ENCODE results near the gene PTPN4. TPM values are rescaled to one million over a fixed set of nuclear protein-coding genes. Genes with fewer than 3 reads are reported as not detected.

The PTPN4 gene
- total and polyA plus RNA-seq, 9 donors, result 3.4 to 45.7 (median 35.2) TPM

DNA sequence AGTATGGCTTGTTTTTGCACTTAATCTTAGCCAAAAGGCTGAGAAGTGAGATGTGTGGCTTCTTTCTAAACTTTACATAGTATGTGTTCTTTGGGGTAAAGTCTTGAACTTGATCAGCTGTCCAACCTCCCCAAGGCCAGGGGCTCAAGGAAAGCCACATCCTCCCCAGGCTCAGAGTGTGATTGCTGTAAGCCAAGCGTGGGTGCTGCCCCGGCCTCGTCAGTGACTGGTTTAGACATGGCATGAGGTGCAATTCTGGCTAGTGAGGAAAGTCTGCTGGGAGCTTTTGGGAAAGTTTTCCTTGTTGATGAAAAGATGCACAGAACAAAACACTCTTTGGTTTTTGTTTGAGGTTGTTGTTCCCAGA, 40.5 kb upstream of the PTPN4 start:
- Histone ChIP-seq H3K9me3 (no peaks in the 10 kb centered on the region), H3K36me3 (no peaks in the 10 kb centered on the region), H3K4me1 (ENCODE audit: insufficient read depth) (no peaks in the 10 kb centered on the region), H3K27ac (no peak overlapping the region), H3K4me3 (no peak overlapping the region), H3K27me3 (no peaks in the 10 kb centered on the region)
- intact Hi-C loops (cut with DNase I), result no loop called here
- DNase-seq, result no peak
- 87 to 94% (median 87%) methylated on average over 3 of the region's 3 CpGs for WGBS, 3 donors
- TF ChIP-seq EP300 (IDR thresholded peaks at IDR 0.05) (no peak), POLR2A (IDR thresholded peaks at IDR 0.05) (no peak)
- TF ChIP-seq, protein P1, sequence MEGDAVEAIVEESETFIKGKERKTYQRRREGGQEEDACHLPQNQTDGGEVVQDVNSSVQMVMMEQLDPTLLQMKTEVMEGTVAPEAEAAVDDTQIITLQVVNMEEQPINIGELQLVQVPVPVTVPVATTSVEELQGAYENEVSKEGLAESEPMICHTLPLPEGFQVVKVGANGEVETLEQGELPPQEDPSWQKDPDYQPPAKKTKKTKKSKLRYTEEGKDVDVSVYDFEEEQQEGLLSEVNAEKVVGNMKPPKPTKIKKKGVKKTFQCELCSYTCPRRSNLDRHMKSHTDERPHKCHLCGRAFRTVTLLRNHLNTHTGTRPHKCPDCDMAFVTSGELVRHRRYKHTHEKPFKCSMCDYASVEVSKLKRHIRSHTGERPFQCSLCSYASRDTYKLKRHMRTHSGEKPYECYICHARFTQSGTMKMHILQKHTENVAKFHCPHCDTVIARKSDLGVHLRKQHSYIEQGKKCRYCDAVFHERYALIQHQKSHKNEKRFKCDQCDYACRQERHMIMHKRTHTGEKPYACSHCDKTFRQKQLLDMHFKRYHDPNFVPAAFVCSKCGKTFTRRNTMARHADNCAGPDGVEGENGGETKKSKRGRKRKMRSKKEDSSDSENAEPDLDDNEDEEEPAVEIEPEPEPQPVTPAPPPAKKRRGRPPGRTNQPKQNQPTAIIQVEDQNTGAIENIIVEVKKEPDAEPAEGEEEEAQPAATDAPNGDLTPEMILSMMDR (IDR thresholded peaks at IDR 0.05), result no peak

DNA sequence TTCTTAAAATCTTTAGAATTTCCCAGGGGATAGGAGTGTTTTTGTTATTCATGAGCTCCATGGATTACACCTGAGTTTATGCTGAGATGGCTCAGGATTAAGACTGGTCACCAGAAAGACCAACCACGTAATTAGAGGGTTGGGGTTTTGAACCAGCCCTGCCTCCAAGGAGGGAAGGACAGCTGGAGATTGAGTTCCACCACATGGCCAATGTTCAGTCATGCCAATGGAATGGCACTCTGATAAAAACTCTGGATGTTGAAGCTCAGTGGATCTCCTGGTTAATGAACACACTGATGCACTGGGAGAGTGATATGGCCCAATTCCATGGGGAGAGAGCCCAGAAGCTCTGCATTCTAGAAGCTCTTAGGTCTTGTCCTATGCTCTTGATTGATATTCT, 38.7 kb upstream of the PTPN4 start:
- no peaks in the 10 kb centered on the region for H3K9me3 ChIP-seq
- WGBS, 3 donors, result 83 to 95% (median 94%) methylated on average over 1 of the region's 1 CpG
- TF ChIP-seq, protein P1 (IDR thresholded peaks at IDR 0.05), result no peak
- TF ChIP-seq POLR2A (IDR thresholded peaks at IDR 0.05), result no peak
- TF ChIP-seq EP300 (IDR thresholded peaks at IDR 0.05), result no peak
- no peak overlapping the region for H3K4me3 ChIP-seq
- H3K27me3 ChIP-seq, result no peaks in the 10 kb centered on the region
- intact Hi-C loops (cut with DNase I), result no loop called here
- no peaks in the 10 kb centered on the region for H3K36me3 ChIP-seq
- DNase-seq, result no peak
- H3K4me1 ChIP-seq (ENCODE audit: insufficient read depth), result no peaks in the 10 kb centered on the region
- H3K27ac ChIP-seq, result no peak overlapping the region

DNA sequence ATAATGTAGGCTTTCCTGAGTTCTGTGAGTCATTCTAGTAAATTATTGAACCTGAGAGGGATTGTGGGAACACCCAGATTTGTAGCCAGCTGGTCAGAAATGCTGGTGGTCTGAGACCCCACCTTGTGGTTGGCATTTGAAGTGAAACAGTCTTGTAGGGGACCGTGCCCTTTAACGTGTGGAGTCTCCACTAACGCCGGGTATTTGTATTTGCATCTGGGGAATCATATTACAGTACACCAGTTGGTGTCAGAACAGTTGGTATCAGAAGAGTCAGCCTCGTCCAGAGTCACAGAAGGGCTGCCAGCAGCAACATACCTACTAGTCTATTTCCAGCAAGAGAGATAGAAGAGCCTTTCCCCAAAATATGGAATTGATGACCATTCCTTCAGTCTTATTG, 38.3 kb upstream of the PTPN4 start:
- WGBS, 3 donors, result 58 to 66% (median 61%) methylated on average over 5 of the region's 5 CpGs
- H3K27me3 ChIP-seq, result no peaks in the 10 kb centered on the region
- H3K9me3 ChIP-seq, result no peaks in the 10 kb centered on the region
- H3K27ac ChIP-seq, result no peak overlapping the region
- DNase-seq, result no peak
- H3K36me3 ChIP-seq, result no peaks in the 10 kb centered on the region
- TF ChIP-seq, protein P1 (IDR thresholded peaks at IDR 0.05), result no peak
- no peak for TF ChIP-seq EP300 (IDR thresholded peaks at IDR 0.05)
- no peak for TF ChIP-seq POLR2A (IDR thresholded peaks at IDR 0.05)
- intact Hi-C loops (cut with DNase I), result no loop called here
- no peak overlapping the region for H3K4me3 ChIP-seq
- H3K4me1 ChIP-seq (ENCODE audit: insufficient read depth), result no peaks in the 10 kb centered on the region

DNA sequence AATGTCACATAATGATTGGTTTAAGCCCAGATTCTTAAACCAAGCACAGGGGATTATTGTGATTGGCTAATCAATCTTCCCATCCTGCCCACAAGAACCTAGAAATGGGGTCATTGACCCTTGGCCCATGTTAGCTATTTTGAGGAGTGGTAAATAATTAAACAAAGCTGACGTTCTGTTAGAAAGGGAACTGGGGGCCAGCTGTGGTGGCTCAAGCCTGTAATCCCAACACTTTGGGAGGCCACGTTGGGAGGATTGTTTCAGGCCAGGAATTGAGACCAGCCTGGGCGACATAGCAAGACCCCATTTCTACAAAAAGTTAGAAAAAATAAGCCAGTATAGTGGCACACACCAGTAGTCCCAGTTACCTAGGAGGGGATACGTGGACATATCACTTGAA, 37.8 kb upstream of the PTPN4 start:
- no peaks in the 10 kb centered on the region for H3K27me3 ChIP-seq
- TF ChIP-seq, protein P1 (IDR thresholded peaks at IDR 0.05), result no peak
- TF ChIP-seq EP300 (IDR thresholded peaks at IDR 0.05) (no peak), POLR2A (IDR thresholded peaks at IDR 0.05) (no peak)
- 81 to 87% (median 86%) methylated on average over 4 of the region's 4 CpGs for WGBS, 3 donors
- H3K4me3 ChIP-seq, result no peak overlapping the region
- intact Hi-C loops (cut with DNase I), result no loop called here
- H3K27ac ChIP-seq, result no peak overlapping the region
- H3K9me3 ChIP-seq, result no peaks in the 10 kb centered on the region
- no peaks in the 10 kb centered on the region for H3K4me1 ChIP-seq (ENCODE audit: insufficient read depth)
- no peaks in the 10 kb centered on the region for H3K36me3 ChIP-seq
- DNase-seq, result no peak

DNA sequence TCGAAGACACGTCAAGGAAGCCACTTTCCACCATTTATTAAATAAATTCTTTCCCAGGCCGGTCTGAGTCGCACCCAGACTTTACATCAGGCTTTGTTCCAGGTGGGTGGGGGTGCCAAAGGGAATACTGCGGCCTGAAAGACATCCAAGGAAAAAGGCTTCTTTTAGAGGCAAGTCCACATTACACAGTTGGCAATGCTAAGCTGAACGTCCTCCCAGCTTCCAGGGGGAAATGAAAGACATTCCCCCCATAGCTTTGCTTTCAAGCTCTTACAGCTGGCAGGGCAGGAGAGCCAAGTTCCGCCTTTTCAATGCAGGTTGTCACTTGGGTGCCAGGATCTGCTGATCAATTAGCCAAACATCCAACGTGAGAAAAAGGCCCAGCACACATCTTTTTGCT, 36.5 kb upstream of the PTPN4 start:
- no peak overlapping the region for H3K27ac ChIP-seq
- WGBS, 3 donors, result 70 to 78% (median 70%) methylated on average over 8 of the region's 8 CpGs
- no peaks in the 10 kb centered on the region for H3K4me1 ChIP-seq (ENCODE audit: insufficient read depth)
- TF ChIP-seq, protein P1 (IDR thresholded peaks at IDR 0.05), result no peak
- TF ChIP-seq EP300 (IDR thresholded peaks at IDR 0.05) (no peak), POLR2A (IDR thresholded peaks at IDR 0.05) (no peak)
- no peak overlapping the region for H3K4me3 ChIP-seq
- intact Hi-C loops (cut with DNase I), result no loop called here
- no peaks in the 10 kb centered on the region for H3K9me3 ChIP-seq
- no peak for DNase-seq
- H3K36me3 ChIP-seq, result no peaks in the 10 kb centered on the region
- H3K27me3 ChIP-seq, result no peaks in the 10 kb centered on the region

All from ovary (tissue), 9 donors.